GM18909 (cell line): ENCODE measurements around the gene BICD1.
A peak's percentile ranks its signal among the peaks of the same experiment; 100 is the strongest.
"Not testable (repeated sequence)": the region's sequence is repeated elsewhere in the genome, so short reads cannot be mapped to it uniquely, and the experiment has no call there.

ENCODE experiments used
- ATAC-seq: cut with Tn5 transposase; IDR thresholded peaks from one replicate; pipeline ENCODE4 v1.9.1; 2021; ENCODE audit warnings: mild to moderate bottlenecking; ENCODE audit not compliant: unreplicated experiment, poor library complexity

Gene BICD1

DNA sequence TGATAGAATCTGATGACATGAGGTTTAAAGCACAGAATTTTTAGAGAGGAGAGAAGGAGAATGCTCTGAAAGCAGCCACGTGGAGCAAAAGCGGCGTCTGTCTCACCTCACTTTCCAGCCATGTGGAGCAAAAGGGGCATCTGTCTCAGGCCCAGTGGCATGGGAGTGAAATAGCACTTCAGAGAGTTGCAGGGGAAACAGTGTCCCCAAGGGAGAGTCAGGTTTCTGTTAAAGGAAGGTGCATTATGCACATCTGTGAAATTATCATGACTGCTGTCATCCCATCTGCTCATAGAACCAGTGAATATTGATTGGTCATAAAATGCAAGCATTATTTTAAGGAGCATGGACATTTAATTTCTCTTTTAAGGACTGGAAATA, 124.0 kb downstream of the BICD1 start:
- ATAC-seq, result peak; percentile 70

DNA sequence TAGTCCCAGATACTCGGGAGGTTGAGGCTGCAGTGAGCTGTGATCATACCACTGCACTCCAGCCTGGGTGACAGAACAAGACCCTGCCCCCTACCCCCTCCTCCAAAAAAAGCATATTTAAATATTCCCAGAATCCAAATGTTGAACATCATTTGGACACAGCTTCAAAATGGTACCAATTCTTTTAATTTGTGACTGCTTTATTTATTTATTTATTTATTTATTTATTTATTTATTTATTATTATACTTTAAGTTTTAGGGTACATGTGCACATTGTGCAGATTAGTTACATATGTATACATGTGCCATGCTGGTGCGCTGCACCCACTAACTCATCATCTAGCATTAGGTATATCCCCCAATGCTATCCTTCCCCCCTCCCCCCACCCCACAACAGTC, 124.7 kb downstream of the BICD1 start:
- not testable (repeated sequence) for ATAC-seq

GRCh38 chr12:32233568-32233967, 126.9 kb downstream of the BICD1 start:
- ATAC-seq, result no peak

DNA sequence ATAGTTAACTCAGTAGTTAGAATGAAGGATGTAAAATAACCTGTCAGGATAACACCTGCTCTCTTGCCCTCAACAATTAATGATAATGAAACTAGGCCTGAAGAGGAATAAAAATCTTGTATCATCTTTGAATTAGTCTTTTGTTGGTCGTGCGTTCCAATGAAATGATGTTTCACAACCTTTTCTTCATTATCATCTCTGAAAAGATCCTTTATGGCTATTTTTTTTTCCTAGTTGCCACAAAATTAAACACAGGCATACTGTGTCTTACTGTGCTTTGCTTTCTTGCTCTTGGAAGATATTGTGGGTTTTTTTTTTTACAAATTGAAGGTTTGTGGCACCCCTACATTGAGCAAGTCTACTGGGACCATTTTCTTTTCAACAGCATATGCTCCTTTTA, 128.6 kb downstream of the BICD1 start:
- ATAC-seq, result no peak

DNA sequence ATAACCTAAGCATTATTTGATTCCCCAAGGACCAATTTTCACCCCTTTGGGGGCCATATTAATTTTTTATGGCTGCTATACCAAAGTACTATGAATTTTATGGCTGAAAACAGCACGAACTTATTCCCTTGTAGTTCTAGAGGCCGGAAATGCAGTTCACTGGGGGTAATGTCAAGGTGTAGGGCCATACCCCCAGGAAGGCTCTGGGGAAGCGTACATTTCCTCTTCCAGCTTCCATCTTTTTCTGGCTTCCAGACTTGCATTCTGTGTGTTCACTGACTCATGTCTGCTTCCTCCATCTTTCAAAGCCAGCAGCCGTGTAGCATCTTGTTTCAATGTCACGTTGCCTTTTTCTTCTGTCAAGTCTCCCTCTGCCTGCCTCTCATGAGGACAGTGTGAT, 133.5 kb downstream of the BICD1 start:
- no peak for ATAC-seq

- no peak for ATAC-seq
These were observed 134.2 kb downstream of the BICD1 start for GRCh38 chr12:32240831-32241230.

GRCh38 chr12:32242641-32243040, 136.0 kb downstream of the BICD1 start:
- ATAC-seq, result no peak

DNA sequence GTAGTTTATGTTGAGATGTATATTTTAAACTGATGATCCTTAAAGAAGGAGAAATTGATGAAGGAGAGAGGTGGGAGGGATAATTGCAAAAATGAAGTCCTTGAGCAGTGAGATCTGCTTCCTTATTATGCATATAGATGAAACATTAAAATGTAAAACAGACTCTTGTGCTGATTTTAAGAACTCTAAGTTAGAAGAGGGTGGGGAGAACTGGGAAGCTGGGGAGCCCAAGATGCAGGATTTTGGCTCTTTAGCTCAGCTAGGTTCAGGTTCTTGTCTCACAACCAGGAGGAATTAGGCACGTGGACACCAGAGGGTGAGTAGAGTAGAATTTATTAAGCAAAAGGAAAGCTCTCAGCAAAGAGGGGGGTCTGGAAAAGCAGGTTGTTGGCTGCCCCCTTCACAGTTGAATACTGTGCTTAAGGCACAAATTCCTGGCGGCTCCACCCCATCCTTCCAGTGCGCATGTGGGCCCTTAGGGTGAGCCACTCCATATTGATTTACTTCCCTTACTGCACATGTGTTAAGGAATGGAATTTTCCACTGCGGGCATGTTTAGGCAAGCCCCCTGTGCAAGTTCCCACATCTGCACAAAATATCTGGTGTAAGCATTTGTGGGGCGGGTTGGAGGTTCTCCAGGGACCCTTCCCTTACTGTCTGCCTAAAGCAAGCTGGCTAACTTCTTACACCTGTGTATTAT, 141.9 kb downstream of the BICD1 start:
- no peak for ATAC-seq

GRCh38 chr12:32249777-32250176, 143.1 kb downstream of the BICD1 start:
- no peak for ATAC-seq

GRCh38 chr12:32252199-32253073, 145.8 kb downstream of the BICD1 start:
- ATAC-seq, result peak; percentile 90

- ATAC-seq, result no peak
These were observed 146.6 kb downstream of the BICD1 start for GRCh38 chr12:32253154-32253790.

- no peak for ATAC-seq
These were observed 147.8 kb downstream of the BICD1 start for GRCh38 chr12:32254260-32254956.

DNA sequence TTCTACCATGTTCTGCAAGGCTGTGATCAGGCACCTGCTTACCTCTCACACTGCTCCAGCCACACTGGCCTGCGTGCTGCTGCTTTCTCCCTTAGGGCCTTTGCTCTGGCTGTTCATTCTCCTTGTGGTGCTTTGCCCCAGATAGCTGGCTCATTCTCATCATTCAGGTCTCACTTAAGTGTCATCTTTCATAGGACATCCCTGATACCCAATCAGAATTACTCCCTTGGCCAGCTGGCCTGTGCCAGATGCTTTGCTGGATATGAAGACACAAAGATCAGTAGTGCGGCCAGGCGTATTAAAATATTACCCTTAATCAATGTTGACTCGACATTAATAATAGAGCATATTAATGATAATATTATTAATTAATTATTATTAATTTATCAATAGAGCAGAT, 148.9 kb downstream of the BICD1 start:
- ATAC-seq, result no peak

DNA sequence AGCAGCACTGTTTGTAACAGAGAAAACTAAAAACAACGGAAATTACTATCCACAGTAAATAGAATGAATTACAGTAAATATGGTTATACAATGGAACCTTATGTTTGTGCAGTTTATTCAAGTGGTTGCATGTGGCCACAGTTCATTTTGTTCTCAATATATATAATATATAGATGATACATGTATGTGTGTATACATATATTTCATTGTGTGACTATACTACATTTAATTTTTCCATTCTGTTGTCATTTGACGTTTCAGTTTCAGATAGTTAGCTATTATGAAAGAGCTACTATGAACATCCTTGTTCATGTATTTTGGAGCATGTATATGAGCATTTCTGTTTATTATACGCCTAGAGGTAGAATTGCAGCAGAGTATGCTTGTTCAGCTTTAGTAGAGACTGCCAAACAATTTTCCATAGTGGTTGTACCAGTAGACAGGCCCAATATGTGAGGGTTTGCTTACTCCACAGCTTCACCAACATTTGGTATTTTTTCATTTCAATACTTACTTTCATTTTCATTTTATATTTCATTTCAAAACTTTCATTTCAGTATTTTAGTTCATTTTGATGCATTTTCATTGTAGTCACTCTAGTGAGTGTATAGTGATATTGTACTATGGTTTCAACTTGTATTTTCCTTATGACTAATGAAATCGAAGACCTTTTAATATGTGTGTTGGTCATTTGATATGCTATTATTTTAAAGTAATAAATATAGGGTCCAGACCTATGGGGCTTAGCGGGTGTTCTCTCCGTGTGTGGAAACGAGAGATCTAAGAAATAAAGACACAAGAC, 151.2 kb downstream of the BICD1 start:
- ATAC-seq, result no peak

DNA sequence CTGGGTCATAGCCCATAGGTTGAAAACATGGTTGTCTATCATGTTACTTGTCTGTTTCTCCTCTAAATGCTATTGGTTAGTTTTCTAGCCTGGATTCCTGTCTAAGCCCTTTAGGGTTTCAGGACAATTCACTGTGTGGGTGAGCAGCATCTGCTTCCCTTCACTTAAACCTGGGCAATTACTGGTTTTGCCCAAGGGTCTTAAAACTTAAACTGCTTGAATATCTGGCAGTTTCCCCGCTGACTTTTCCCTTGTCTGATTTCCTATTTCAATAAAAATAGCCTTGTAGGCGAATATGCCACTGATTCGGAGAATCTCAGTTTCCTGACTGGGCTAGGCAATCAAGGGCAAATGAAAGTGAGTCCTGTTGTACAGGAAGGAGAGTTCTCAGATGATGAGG, 154.0 kb downstream of the BICD1 start:
- no peak for ATAC-seq

DNA sequence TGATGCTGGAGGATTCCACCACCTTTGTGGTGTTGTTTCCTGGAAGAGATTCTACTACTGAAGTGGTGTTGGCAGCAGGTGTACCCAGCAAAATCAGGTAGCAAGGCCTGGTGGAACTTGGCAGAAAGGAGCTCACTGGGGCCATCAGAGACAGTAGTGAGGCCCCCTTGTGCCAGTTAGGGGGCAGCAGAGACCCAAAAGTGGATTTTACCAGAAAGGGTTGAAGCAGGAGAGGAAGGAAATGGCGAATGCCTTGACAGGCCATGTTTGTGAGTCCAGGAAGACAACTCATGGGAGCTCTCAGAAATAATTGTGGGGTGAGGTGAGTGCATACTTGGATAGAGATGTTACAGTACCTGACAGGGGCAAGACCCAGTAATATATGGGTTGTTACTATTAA, 155.0 kb downstream of the BICD1 start:
- ATAC-seq, result no peak

- ATAC-seq, result peak; percentile 77
These were observed 158.3 kb downstream of the BICD1 start for GRCh38 chr12:32264961-32265360.

DNA sequence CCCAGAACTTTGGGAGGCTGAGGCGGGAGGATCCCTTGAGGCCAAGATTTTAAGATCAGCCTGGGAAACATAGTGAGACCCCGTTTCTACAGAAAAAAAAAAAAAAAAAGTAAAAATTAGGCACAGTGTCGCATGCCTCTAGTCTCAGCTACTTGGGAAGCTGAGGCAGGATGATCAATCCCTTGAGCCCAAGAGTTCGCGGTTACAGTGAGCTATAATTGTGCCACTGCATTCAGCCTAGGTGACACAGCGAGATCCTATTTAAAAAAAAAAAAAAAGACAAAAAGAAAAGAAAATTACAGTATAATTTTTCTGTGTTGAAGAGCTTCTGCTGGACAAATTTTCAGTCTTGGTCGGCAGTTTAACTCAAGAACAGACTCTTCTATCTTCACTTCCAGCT, 158.8 kb downstream of the BICD1 start:
- peak; percentile 18 for ATAC-seq

DNA sequence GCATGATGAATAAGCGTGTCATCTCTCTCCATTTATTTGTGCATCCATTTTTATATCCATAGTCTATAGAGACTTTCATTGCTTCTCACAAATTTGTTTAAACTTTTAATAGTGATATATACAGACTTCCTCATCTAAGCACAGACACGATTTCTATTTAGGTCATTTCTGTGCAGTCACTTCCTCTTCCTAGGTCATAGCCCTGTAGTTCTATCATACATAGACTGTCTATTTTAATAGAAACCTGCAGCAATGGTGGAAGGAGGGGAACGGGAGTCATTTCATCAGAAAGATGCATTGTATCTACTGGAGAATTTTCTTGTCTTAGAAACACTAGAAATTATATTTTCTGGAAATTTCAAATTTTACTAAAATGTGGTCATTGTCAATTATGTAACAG, 159.3 kb downstream of the BICD1 start:
- ATAC-seq, result no peak

DNA sequence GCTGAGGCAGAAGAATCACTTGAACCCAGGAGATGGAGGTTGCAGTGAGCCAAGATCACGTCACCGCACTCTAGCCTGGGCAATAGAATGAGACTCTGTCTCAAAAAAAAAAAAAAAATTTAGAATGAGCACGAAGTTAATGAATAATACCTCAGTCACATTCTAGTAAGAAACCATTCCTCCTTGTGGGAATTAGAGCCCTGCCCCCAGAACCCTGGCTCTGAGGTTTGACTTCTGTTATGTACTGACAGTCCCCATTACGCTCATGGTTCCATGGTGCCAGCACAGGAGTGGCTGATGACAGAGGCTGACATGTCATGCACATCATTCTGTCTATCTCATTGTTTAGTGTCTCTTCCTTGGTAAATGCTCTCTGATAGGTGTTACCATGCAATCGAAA, 160.1 kb downstream of the BICD1 start:
- no peak for ATAC-seq
